ENCODE measurements around the gene ZSWIM4.
"Not testable (repeated sequence)": the region's sequence is repeated elsewhere in the genome, so short reads cannot be mapped to it uniquely, and the experiment has no call there.

The ZSWIM4 gene

GRCh38 chr19:13850910-13851733 lies 55.9 kb downstream of the ZSWIM4 start:
- DNase-seq = peak; percentile 87 to 95
- no peak for TF ChIP-seq GATA1 (IDR thresholded peaks at IDR 0.05; ENCODE audit: low read depth, low read length)
- TF ChIP-seq POLR2A (IDR thresholded peaks at IDR 0.05; ENCODE audit: low read length) = peak; percentile 69

GRCh38 chr19:13851734-13852114 lies 56.5 kb downstream of the ZSWIM4 start:
- DNase-seq = not testable (repeated sequence)

GRCh38 chr19:13852171-13852707 lies 57.0 kb downstream of the ZSWIM4 start:
- DNase-seq = not testable (repeated sequence)

GRCh38 chr19:13856497-13856896 lies 61.3 kb downstream of the ZSWIM4 start:
- DNase-seq = peak; percentile 77 to 83
- TF ChIP-seq POLR2A (IDR thresholded peaks at IDR 0.05; ENCODE audit: low read length) (no peak), GATA1 (IDR thresholded peaks at IDR 0.05; ENCODE audit: low read depth, low read length) (no peak)

GRCh38 chr19:13859361-13859880 lies 64.2 kb downstream of the ZSWIM4 start:
- DNase-seq = peak in 1 of 2 experiments; percentile 45
- TF ChIP-seq GATA1 (IDR thresholded peaks at IDR 0.05; ENCODE audit: low read depth, low read length) (no peak), POLR2A (IDR thresholded peaks at IDR 0.05; ENCODE audit: low read length) (no peak)

GRCh38 chr19:13860679-13861391 lies 65.6 kb downstream of the ZSWIM4 start:
- DNase-seq = no peak
- TF ChIP-seq POLR2A (IDR thresholded peaks at IDR 0.05; ENCODE audit: low read length) (no peak), GATA1 (IDR thresholded peaks at IDR 0.05; ENCODE audit: low read depth, low read length) (no peak)

GRCh38 chr19:13861392-13861713 lies 66.1 kb downstream of the ZSWIM4 start:
- TF ChIP-seq GATA1 (IDR thresholded peaks at IDR 0.05; ENCODE audit: low read depth, low read length) = no peak
- TF ChIP-seq POLR2A (IDR thresholded peaks at IDR 0.05; ENCODE audit: low read length) = no peak
- no peak for DNase-seq

GRCh38 chr19:13861714-13862531 lies 66.7 kb downstream of the ZSWIM4 start:
- TF ChIP-seq GATA1 (IDR thresholded peaks at IDR 0.05; ENCODE audit: low read depth, low read length) = no peak
- TF ChIP-seq POLR2A (IDR thresholded peaks at IDR 0.05; ENCODE audit: low read length) = peak; percentile 67
- peak; percentile 87 to 94 for DNase-seq

GRCh38 chr19:13864046-13864666 lies 68.9 kb downstream of the ZSWIM4 start:
- DNase-seq = no peak
- TF ChIP-seq POLR2A (IDR thresholded peaks at IDR 0.05; ENCODE audit: low read length) (no peak), GATA1 (IDR thresholded peaks at IDR 0.05; ENCODE audit: low read depth, low read length) (no peak)

- TF ChIP-seq GATA1 (IDR thresholded peaks at IDR 0.05; ENCODE audit: low read depth, low read length) (no peak), POLR2A (IDR thresholded peaks at IDR 0.05; ENCODE audit: low read length) (no peak)
- no peak for DNase-seq
These were observed 69.7 kb downstream of the ZSWIM4 start for GRCh38 chr19:13864667-13865570.

GRCh38 chr19:13865571-13866462 lies 70.6 kb downstream of the ZSWIM4 start:
- no peak for DNase-seq
- TF ChIP-seq POLR2A (IDR thresholded peaks at IDR 0.05; ENCODE audit: low read length) (no peak), GATA1 (IDR thresholded peaks at IDR 0.05; ENCODE audit: low read depth, low read length) (no peak)
